Neural crest cell (in vitro differentiated cells): ENCODE results near the gene PHF2. TPM values are rescaled to one million over a fixed set of nuclear protein-coding genes. Genes with fewer than 3 reads are reported as not detected.

Source experiments
- DNase-seq: peaks from one replicate; pipeline ENCODE4 v3.0.0; 2021; ENCODE audit warnings: low read depth, mixed read lengths, low spot score
- H3K27ac Mint-ChIP-seq: one replicate; pipeline ENCODE4 v1.8.0; 2021; ENCODE audit warnings: mild to moderate bottlenecking, mixed read lengths; ENCODE audit not compliant: unreplicated experiment
- H3K27me3 Mint-ChIP-seq: 2 replicates; pipeline ENCODE4 v1.8.0; 2021; ENCODE audit warnings: low read depth, mild to moderate bottlenecking, mixed read lengths
- H3K36me3 Mint-ChIP-seq: 2 replicates; pipeline ENCODE4 v1.8.0; 2021; ENCODE audit warnings: low read depth, mild to moderate bottlenecking, mixed read lengths
- H3K4me1 Mint-ChIP-seq: 2 replicates; pipeline ENCODE4 v1.8.0; 2021; ENCODE audit warnings: mixed read lengths
- H3K4me3 Mint-ChIP-seq: one replicate; pipeline ENCODE4 v1.8.0; 2021; ENCODE audit warnings: mild to moderate bottlenecking, mixed read lengths
- H3K9me3 Mint-ChIP-seq: 2 replicates; pipeline ENCODE4 v1.8.0; 2021; ENCODE audit warnings: mixed read lengths
- total RNA-seq: library from RNA; stranded (reverse); gene quantifications from 2 replicates; pipeline ENCODE4 v1.2.1, GENCODE V29; 2021
- TF ChIP-seq, protein P1 (sequence below): fragments of 200-600 bp; sonication (generic); conservative IDR thresholded peaks from 2 replicates; pipeline ENCODE4 v1.5.0; 2021; ENCODE audit warnings: antibody characterized with exemption, mild to moderate bottlenecking

PHF2 gene
- total RNA-seq, 1 donor from 2014 or later: 34.4 TPM

DNA sequence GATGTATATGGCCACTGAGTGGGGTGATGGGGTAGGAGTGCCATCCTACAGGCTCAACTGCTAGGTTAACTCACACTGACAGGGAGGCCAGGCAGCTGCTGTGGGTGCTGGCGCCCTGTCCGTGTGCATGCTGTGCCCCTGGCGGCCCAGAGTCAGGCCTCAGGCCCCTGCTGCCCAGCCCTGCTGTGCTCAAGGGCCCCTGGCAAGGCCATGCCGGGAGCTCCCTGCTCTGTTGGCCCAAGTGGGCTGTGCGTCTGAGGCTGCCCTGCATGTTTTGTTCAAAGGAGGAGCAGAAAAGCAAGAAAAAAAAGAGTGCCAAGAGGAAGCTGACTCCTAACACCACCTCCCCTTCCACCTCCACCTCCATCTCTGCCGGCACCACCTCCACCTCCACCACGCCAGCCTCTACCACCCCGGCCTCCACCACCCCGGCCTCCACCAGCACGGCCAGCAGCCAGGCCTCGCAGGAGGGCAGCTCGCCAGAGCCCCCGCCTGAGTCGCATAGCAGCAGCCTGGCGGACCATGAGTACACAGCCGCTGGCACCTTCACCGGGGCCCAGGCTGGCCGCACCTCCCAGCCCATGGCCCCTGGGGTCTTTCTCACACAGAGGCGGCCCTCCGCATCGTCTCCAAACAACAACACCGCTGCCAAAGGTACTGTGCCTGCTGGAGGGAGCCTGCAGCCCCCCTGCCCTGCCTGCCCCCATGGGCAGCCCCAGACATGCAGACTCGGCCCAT is 100.1 kb downstream of the PHF2 start:
- Mint-ChIP-seq H3K27ac (no peak overlapping the region), H3K4me3 (no peak overlapping the region), H3K9me3 (no peaks in the 10 kb centered on the region), H3K4me1 (no peaks in the 10 kb centered on the region), H3K36me3 (peaks cover 2% of the 10 kb centered on the region), H3K27me3 (peaks cover 3% of the 10 kb centered on the region)
- DNase-seq: no peak
- TF ChIP-seq, protein P1, sequence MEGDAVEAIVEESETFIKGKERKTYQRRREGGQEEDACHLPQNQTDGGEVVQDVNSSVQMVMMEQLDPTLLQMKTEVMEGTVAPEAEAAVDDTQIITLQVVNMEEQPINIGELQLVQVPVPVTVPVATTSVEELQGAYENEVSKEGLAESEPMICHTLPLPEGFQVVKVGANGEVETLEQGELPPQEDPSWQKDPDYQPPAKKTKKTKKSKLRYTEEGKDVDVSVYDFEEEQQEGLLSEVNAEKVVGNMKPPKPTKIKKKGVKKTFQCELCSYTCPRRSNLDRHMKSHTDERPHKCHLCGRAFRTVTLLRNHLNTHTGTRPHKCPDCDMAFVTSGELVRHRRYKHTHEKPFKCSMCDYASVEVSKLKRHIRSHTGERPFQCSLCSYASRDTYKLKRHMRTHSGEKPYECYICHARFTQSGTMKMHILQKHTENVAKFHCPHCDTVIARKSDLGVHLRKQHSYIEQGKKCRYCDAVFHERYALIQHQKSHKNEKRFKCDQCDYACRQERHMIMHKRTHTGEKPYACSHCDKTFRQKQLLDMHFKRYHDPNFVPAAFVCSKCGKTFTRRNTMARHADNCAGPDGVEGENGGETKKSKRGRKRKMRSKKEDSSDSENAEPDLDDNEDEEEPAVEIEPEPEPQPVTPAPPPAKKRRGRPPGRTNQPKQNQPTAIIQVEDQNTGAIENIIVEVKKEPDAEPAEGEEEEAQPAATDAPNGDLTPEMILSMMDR: no peak

- Mint-ChIP-seq H3K27ac (no peak overlapping the region), H3K9me3 (no peaks in the 10 kb centered on the region), H3K27me3 (peaks cover 3% of the 10 kb centered on the region), H3K36me3 (peaks cover 2% of the 10 kb centered on the region), H3K4me1 (peaks cover under 1% of the 10 kb centered on the region), H3K4me3 (no peak overlapping the region)
- no peak for DNase-seq
- TF ChIP-seq, protein P1: no peak
Observed at GRCh38 chr9:93677048-93677571, 100.7 kb downstream of the PHF2 start.

GRCh38 chr9:93677641-93678136 is 101.3 kb downstream of the PHF2 start:
- TF ChIP-seq, protein P1: no peak
- Mint-ChIP-seq H3K4me1 (peaks cover 5% of the 10 kb centered on the region), H3K27me3 (peaks cover 3% of the 10 kb centered on the region), H3K4me3 (no peak overlapping the region), H3K27ac (no peak overlapping the region), H3K9me3 (no peaks in the 10 kb centered on the region), H3K36me3 (peaks cover 2% of the 10 kb centered on the region)
- DNase-seq: no peak

- peaks cover 5% of the 10 kb centered on the region for H3K4me1 Mint-ChIP-seq
- H3K27ac Mint-ChIP-seq: peak overlapping the region; percentile 75
- H3K4me3 Mint-ChIP-seq: no peak overlapping the region
- TF ChIP-seq, protein P1: no peak
- H3K9me3 Mint-ChIP-seq: no peaks in the 10 kb centered on the region
- H3K36me3 Mint-ChIP-seq: peaks cover 2% of the 10 kb centered on the region
- no peak for DNase-seq
- H3K27me3 Mint-ChIP-seq: peaks cover 3% of the 10 kb centered on the region
Observed at GRCh38 chr9:93678199-93679019, 102.0 kb downstream of the PHF2 start.

- Mint-ChIP-seq H3K27me3 (no peaks in the 10 kb centered on the region), H3K36me3 (no peaks in the 10 kb centered on the region), H3K4me1 (peaks cover 5% of the 10 kb centered on the region), H3K9me3 (no peaks in the 10 kb centered on the region), H3K4me3 (no peak overlapping the region), H3K27ac (peak overlapping the region; percentile 6)
- TF ChIP-seq, protein P1: no peak
- DNase-seq: peak; percentile 1
Observed at GRCh38 chr9:93679536-93680442, 103.4 kb downstream of the PHF2 start.
